PFSK-1 (cell line): Measurements from ENCODE around the gene RPL31.

Source experiments
- FOXP2 ChIP-seq: optimal IDR thresholded peaks from 2 replicates; pipeline ENCODE3; 2011; ENCODE audit warnings: borderline replicate concordance, control low read depth, inconsistent platforms; ENCODE audit not compliant: insufficient read depth; ENCODE audit errors: extremely low read length, extremely low read depth
- POLR2AphosphoS5 ChIP-seq: IDR thresholded peaks from 2 replicates; pipeline ENCODE4 v1.6.1; 2012; ENCODE audit warnings: low read depth, mild to moderate bottlenecking, control low read depth, low read length, moderate library complexity
- SIN3A ChIP-seq: IDR thresholded peaks from 2 replicates; pipeline ENCODE4 v1.6.1; 2012; ENCODE audit warnings: mild to moderate bottlenecking, low read length, moderate library complexity, borderline replicate concordance; ENCODE audit not compliant: insufficient read depth
- TAF1 ChIP-seq: IDR thresholded peaks from 2 replicates; pipeline ENCODE4 v1.6.1; 2012; ENCODE audit warnings: low read length, control low read depth, borderline replicate concordance; ENCODE audit not compliant: insufficient read depth
- TF ChIP-seq, protein P1 (sequence below), 2 experiments: IDR thresholded peaks; 2 replicates each; pipeline versions ENCODE4 v1.6.1 to v1.8.0; 2011 to 2012; ENCODE audit warnings: low read depth in 2 of 2, low read length in 2 of 2, control low read depth in 1 of 2, inconsistent platforms in 1 of 2, mild to moderate bottlenecking in 1 of 2, moderate library complexity in 1 of 2; ENCODE audit not compliant: insufficient read depth in 1 of 2

The RPL31 gene

DNA sequence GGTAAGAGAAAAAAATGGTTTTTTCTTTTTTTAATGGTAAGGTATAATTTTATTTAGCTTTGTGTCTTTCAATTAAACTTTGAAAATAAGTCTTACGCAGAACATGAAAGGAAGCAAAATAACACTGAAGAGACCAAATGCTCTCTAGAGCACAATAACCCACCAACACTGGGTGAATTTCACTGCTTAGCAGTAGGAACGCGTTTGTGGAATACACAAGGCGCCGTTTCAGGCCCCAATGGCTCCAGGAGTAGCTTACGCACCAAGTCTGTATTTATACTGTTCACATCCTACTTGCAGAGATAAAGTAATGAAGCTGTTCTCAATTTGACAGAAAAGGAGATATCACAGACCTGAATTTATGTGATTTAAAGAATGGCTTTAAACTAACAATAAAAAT, 23.5 kb downstream of the RPL31 start:
- no peak for TF ChIP-seq POLR2AphosphoS5
- TF ChIP-seq TAF1, result no peak
- TF ChIP-seq FOXP2, result no peak
- TF ChIP-seq, protein P1, sequence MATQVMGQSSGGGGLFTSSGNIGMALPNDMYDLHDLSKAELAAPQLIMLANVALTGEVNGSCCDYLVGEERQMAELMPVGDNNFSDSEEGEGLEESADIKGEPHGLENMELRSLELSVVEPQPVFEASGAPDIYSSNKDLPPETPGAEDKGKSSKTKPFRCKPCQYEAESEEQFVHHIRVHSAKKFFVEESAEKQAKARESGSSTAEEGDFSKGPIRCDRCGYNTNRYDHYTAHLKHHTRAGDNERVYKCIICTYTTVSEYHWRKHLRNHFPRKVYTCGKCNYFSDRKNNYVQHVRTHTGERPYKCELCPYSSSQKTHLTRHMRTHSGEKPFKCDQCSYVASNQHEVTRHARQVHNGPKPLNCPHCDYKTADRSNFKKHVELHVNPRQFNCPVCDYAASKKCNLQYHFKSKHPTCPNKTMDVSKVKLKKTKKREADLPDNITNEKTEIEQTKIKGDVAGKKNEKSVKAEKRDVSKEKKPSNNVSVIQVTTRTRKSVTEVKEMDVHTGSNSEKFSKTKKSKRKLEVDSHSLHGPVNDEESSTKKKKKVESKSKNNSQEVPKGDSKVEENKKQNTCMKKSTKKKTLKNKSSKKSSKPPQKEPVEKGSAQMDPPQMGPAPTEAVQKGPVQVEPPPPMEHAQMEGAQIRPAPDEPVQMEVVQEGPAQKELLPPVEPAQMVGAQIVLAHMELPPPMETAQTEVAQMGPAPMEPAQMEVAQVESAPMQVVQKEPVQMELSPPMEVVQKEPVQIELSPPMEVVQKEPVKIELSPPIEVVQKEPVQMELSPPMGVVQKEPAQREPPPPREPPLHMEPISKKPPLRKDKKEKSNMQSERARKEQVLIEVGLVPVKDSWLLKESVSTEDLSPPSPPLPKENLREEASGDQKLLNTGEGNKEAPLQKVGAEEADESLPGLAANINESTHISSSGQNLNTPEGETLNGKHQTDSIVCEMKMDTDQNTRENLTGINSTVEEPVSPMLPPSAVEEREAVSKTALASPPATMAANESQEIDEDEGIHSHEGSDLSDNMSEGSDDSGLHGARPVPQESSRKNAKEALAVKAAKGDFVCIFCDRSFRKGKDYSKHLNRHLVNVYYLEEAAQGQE (IDR thresholded peaks at IDR 0.05; ENCODE audit: insufficient read depth in 1 of 2, low read depth in 2 of 2, low read length in 2 of 2), result no peak
- no peak for TF ChIP-seq SIN3A

GRCh38 chr2:101026253-101026701, 24.2 kb downstream of the RPL31 start:
- no peak for TF ChIP-seq POLR2AphosphoS5
- TF ChIP-seq TAF1, result no peak
- TF ChIP-seq FOXP2, result no peak
- TF ChIP-seq SIN3A, result no peak
- TF ChIP-seq, protein P1 (IDR thresholded peaks at IDR 0.05; ENCODE audit: insufficient read depth in 1 of 2, low read depth in 2 of 2, low read length in 2 of 2), result no peak

DNA sequence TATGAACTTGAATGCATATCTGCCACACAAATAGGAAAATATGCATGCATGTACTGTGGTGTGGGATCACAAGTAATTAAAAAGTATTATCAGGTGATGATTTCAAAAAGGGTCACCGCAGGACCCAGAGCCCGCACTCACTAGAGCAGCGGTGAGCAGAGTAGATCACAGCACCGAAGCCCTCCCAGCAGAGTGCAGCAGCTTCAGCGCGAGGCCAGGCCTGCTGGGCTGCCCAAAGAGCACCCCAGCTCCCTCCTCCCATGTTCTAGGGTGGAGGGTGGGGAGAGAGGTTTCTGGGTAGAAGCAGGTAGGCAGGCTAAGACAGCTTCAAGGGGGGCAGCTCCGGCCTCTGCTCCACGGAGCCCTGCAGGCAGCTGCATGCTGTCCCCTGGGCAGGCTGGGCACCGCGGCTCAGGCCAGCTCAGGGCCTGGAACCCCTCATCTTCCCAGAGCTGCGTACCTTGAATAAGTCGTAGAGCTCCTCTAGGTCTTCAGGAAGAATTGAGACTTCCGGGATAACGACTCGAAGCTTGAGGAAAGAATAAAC, 24.9 kb downstream of the RPL31 start:
- TF ChIP-seq, protein P1 (IDR thresholded peaks at IDR 0.05; ENCODE audit: insufficient read depth in 1 of 2, low read depth in 2 of 2, low read length in 2 of 2), result no peak
- no peak for TF ChIP-seq FOXP2
- no peak for TF ChIP-seq POLR2AphosphoS5
- no peak for TF ChIP-seq TAF1

- TF ChIP-seq SIN3A (no peak), TAF1 (no peak), POLR2AphosphoS5 (no peak), FOXP2 (no peak)
- TF ChIP-seq, protein P1 (IDR thresholded peaks at IDR 0.05; ENCODE audit: insufficient read depth in 1 of 2, low read depth in 2 of 2, low read length in 2 of 2), result no peak
These were observed 25.8 kb downstream of the RPL31 start for GRCh38 chr2:101027852-101028251.

GRCh38 chr2:101030866-101031554, 28.9 kb downstream of the RPL31 start:
- TF ChIP-seq POLR2AphosphoS5 (no peak), SIN3A (no peak)
- TF ChIP-seq, protein P1 (IDR thresholded peaks at IDR 0.05; ENCODE audit: insufficient read depth in 1 of 2, low read depth in 2 of 2, low read length in 2 of 2), result no peak
